A673 (cell line): Measurements from ENCODE around the gene SRPK1. TPM values are rescaled to one million over a fixed set of nuclear protein-coding genes. Genes with fewer than 3 reads are reported as not detected.

Source experiments
- BruUV-seq: library from RNA; stranded (reverse); fragments of 400-500 nt; replicated peaks from 2 replicates; lab custom pipeline; 2021; lab: Mats Ljungman, UMichigan
- CTCF ChIA-PET: fragments of 300-600 bp; sonication (Branson Sonifier 250); formaldehyde crosslinking; loops from one replicate; lab custom pipeline; 2022; ENCODE audit warnings: antibody characterized with exemption; lab: Charles Lee
- POLR2A ChIA-PET: fragments of 300-600 bp; sonication (Branson Sonifier 250); formaldehyde crosslinking; loops from one replicate; lab custom pipeline; 2022; ENCODE audit warnings: antibody characterized with exemption; ENCODE audit not compliant: low non-redundant PET; lab: Charles Lee
- DNase-seq: peaks from one replicate; pipeline ENCODE4 v3.0.0-alpha.2; 2015; ENCODE audit warnings: low spot score
- H3K27ac ChIP-seq: fragments of 200-600 bp; sonication (generic); 2 replicates; pipeline ENCODE4 v1.5.1; 2016; ENCODE audit warnings: mixed run types, low read depth, mild to moderate bottlenecking, mixed read lengths, antibody characterized with exemption, low read length; ENCODE audit not compliant: poor library complexity, severe bottlenecking
- H3K27me3 ChIP-seq: fragments of 200-600 bp; sonication (generic); replicated peaks from 2 replicates; pipeline ENCODE4 v1.6.1; 2017; ENCODE audit warnings: mixed run types, low read depth, mild to moderate bottlenecking, mixed read lengths, antibody characterized with exemption, low read length; ENCODE audit not compliant: insufficient read depth, poor library complexity
- H3K36me3 ChIP-seq: fragments of 200-600 bp; sonication (generic); 2 replicates; pipeline ENCODE4 v1.6.1; 2016; ENCODE audit warnings: mixed run types, mild to moderate bottlenecking, mixed read lengths, antibody characterized with exemption, low read length; ENCODE audit not compliant: insufficient read depth, poor library complexity, severe bottlenecking
- H3K4me1 ChIP-seq: fragments of 200-600 bp; sonication (generic); 2 replicates; pipeline ENCODE4 v1.6.1; 2017; ENCODE audit warnings: mixed run types, mild to moderate bottlenecking, mixed read lengths, antibody characterized with exemption, low read length; ENCODE audit not compliant: insufficient read depth, poor library complexity, severe bottlenecking
- H3K4me3 ChIP-seq: fragments of 200-600 bp; sonication (generic); 2 replicates; pipeline ENCODE4 v1.5.1; 2016; ENCODE audit warnings: low read depth, mixed run types, mild to moderate bottlenecking, mixed read lengths, low read length; ENCODE audit not compliant: poor library complexity, severe bottlenecking
- H3K9me3 ChIP-seq: fragments of 200-600 bp; sonication (generic); 2 replicates; pipeline ENCODE4 v1.6.1; 2016; ENCODE audit warnings: mixed run types, low read depth, mild to moderate bottlenecking, mixed read lengths, antibody characterized with exemption, low read length; ENCODE audit not compliant: poor library complexity, severe bottlenecking
- CTCF ChIP-seq: fragments of 300-800, 200-600 bp; sonication (generic); conservative IDR thresholded peaks from 2 replicates; pipeline ENCODE4 v1.5.1; 2017; ENCODE audit warnings: low read depth, mild to moderate bottlenecking, antibody characterized with exemption, low read length, moderate library complexity, mixed read lengths
- EZH2 ChIP-seq: fragments of 200-600 bp; sonication (generic); IDR thresholded peaks from 2 replicates; pipeline ENCODE4 v1.6.1; 2017; ENCODE audit warnings: borderline replicate concordance, low read depth, mild to moderate bottlenecking, mixed read lengths, antibody characterized with exemption, low read length; ENCODE audit not compliant: poor library complexity, severe bottlenecking
- intact Hi-C: fragments of 100-400 bp; cut with micrococcal nuclease; formaldehyde crosslinking; loops from one replicate; pipeline ENCODE4 v1.10.0; 2022; ENCODE audit not compliant: unreplicated experiment
- total RNA-seq: library from RNA; stranded (reverse); gene quantifications from 2 replicates; pipeline ENCODE4 v1.2.3, GENCODE V29; 2021

SRPK1 gene
- total RNA-seq, 1 experiment from 2014 or later, result 104 TPM

- DNase-seq, result no peak
- BruUV-seq, result no TSS peak
- no peaks in the 10 kb centered on the region for H3K36me3 ChIP-seq
- H3K27me3 ChIP-seq, result no peaks in the 10 kb centered on the region
- no peak overlapping the region for H3K27ac ChIP-seq
- H3K9me3 ChIP-seq, result no peaks in the 10 kb centered on the region
- intact Hi-C loops, result no loop called here
- CTCF ChIA-PET, result no interaction called here
- H3K4me1 ChIP-seq, result peaks cover 9% of the 10 kb centered on the region
- H3K4me3 ChIP-seq, result no peak overlapping the region
- TF ChIP-seq EZH2, result no peak
- no peak for TF ChIP-seq CTCF
- POLR2A ChIA-PET, result no interaction called here
Observed at GRCh38 chr6:35809809-35810208, 111.1 kb downstream of the SRPK1 start.

- Histone ChIP-seq H3K4me3 (no peak overlapping the region), H3K4me1 (peaks cover 9% of the 10 kb centered on the region), H3K27ac (no peak overlapping the region), H3K27me3 (no peaks in the 10 kb centered on the region), H3K9me3 (no peaks in the 10 kb centered on the region), H3K36me3 (no peaks in the 10 kb centered on the region)
- POLR2A ChIA-PET, result no interaction called here
- BruUV-seq, result no TSS peak
- TF ChIP-seq EZH2, result no peak
- no peak for TF ChIP-seq CTCF
- intact Hi-C loops, result no loop called here
- DNase-seq, result peak; percentile 51
- CTCF ChIA-PET, result no interaction called here
Observed at GRCh38 chr6:35808688-35809087, 112.2 kb downstream of the SRPK1 start.

GRCh38 chr6:35804996-35805736 is 115.7 kb downstream of the SRPK1 start, which contains the start of gene LHFPL5:
Gene LHFPL5, plus strand, starts transcription at chr6:35805352. Its CDS starts 319 bp downstream, at chr6:35805671.
- CTCF ChIA-PET, result interaction anchor here (0.5 kb wide), 2 partner anchors 283 to 1651 kb away, joined by 3 to 10 read pairs; no protein-coding TSS in a partner anchor
- no peak for TF ChIP-seq EZH2
- intact Hi-C loops, result no loop called here
- peak; percentile 71 for DNase-seq
- H3K4me1 ChIP-seq, result no peaks in the 10 kb centered on the region
- no peak within 1 kb of the TSS for H3K27ac ChIP-seq
- POLR2A ChIA-PET, result no interaction called here
- BruUV-seq, result no TSS peak
- no peaks in the 10 kb centered on the region for H3K9me3 ChIP-seq
- H3K4me3 ChIP-seq, result no peak within 1 kb of the TSS
- H3K27me3 ChIP-seq, result no peaks in the 10 kb centered on the region
- no peaks in the 10 kb centered on the region for H3K36me3 ChIP-seq
